NCI-H446 treated with DMSO at 0.1 percent for 48 hours (cell line): ENCODE measurements around the gene PTTG2.

Experiments used
- DNase-seq: peaks from one replicate; lab custom pipeline; 2025; lab: John Stamatoyannopoulos, UW

PTTG2 gene

DNA sequence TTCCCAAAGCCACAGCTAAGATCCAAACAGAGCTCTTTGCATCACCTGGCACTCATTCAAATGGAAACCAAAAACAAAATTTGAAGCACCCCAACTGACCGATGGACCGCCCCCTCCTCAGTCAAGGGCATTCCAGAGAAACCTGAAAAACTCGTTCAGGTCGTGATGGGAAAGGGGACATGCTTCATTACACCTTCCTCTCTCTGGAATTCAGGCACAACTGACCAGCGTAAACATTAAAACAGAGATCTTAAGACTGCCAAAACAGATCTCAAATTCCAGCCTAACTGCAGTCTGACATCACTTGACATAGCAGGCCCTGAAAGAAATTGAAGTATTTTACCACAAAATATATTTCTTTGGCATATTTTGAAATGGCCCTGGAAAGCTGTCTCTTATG, 28.5 kb downstream of the PTTG2 start:
- no peak for DNase-seq

DNA sequence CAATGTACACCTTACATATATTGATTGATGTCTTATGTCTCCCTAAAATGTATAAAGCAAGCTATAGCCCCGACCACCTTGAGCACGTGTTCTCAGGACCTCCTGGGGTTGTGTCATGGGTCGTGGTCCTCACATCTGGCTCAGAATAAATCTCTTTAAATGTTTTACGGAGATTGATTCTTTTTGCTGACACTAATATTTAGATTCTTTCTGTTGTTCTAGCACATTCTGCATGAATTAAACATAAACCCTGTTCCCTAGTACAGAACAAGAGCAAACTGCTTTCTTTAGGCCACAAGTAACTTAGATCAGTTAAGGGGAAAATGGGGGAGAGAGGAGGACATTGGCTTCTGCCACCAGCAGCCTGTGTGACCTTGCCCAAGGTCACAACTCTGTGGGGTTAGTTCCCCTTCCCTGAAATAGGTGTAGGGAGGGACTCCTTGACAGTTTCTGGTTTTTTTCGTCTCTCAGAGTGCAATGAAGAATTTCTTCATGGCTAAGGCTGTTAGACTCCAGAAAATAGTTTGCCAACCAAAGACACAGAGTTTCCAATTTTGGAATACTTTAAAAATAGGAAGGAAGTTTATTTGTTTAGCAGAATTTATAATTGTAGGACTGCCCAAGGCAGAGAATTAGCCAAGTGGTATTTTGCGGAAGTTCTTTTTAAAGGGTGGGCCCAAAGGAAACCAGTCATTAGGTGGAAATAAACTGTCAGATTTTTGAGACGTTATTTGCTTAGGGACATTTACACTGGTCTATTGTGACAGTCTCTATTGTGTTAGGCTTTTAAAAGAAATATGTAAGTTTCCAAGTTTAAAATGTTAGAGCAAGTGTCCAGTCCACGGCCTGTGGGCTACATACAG, 29.4 kb downstream of the PTTG2 start:
- no peak for DNase-seq

DNA sequence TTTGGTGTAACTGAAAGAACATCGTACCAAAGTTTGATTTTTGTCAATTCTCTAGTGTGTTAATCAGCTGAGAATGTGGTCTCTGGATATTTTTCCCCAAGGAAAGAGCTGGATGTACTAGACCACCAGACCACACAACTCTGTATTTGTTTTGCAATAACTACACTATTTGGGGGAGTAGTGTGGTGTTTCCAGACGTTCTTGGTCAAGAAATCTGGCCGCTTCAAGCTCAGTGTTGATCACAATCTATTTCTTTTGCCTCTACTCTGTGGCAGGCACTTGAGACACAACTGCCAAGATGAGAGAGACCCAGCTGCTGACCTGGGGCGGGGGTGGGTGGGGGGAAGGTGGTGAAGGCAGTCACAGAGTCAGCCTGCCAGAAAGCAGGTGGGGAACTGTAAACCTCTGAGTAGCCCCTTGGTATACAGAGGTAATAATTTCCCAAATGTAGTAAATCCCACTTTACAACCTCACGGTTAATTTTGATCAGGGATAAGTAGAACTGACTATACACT, 30.6 kb downstream of the PTTG2 start:
- DNase-seq = no peak

DNA sequence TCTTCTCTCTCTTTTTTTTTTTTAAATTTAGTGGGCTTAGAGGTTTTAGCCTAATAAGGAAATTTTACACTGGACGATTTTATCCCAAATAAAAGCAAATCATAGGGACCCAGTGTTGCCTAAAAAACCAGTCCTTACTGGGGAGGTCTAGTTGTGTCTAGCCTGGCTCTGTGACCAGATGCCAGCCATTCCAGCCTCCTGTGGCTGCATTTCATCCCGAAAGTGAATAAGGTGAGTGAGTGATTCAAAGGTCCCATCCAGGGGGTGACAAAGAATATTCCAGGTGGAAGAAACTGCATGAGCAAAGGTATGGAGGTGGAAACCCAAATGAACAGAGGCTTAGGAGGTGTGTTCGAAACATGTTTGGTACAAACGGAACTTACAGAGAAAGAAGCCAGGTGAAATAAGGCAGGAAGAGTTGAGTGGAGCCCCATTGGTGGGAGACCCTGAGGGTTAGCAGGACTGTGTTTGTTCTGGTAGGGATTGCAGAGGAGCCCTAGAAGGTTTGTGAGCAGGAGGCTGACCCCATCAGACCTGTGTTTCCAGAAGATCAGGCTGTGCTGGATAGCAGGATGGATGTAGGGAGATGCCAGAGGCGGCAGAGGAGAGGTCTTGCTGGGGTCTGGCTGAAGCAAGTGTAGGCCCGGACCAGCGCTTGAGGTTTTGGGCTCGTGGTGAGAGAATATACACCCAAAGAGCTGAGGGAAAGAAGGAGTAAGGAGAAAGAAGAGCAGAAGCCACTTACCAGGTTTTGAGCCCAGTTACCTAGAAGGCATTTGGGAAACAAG, 31.6 kb downstream of the PTTG2 start:
- DNase-seq = no peak

DNA sequence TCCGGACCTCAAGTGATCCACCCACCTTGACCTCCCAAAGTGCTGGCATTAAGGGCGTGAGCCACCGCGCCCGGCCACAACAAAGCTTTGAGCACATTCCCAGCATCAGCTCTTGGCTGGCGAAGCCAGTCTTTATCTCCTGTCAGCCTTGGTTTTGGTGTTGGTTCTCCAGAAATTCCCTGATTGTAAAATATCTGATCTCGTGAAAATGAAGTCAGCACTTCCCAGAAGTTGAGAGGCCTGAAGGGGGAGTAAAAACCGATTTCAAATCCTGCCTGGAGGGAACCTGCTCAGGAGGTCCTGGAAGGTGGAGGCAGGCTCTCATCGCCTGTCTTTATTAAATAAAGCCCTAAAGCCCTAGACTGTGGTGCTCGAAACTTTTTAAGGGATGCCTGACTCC, 33.6 kb downstream of the PTTG2 start:
- DNase-seq = no peak

DNA sequence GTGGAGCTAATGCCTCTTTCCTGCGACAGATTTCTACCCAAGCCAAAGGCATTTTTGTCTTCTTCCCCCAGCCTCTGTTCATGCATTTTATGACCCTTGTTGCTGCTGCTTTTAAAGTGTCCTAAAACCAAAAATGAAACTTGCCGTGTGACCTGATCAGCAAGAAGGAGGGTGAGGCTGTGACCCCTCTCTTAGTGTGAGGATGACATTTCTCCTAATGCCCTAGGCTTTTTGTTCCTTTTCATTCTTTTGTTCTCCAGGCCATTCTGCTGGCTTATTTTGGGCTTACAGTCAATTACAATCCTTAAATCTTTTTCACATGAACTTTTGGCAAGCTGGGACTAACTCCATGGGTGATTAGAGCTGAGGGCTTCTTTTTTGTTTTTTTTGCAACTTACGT, 34.4 kb downstream of the PTTG2 start:
- no peak for DNase-seq

DNA sequence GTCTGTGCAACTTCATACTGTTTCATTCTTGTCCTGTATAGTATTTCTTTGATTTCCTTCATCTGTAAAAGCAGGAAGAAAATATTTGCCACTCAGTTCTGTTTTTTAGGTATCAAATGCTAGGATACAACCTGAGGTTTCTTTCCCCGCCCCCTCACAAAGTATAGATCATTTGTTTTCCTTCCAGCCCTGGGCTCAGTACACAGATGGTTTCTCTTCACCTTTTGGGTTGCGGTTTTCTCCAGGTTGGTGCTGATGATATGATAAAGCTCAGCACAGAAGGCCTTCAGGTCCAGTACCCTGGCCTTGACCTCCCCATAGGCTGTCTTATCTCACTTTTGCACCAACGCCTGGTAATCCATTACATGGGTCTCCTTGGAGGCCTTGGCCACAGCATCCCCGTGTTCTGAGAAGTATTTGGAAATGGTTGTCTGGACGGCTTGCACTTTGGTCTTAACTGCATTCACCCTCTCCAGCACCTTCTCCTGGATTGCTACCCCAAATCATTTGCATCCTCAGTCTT, 35.2 kb downstream of the PTTG2 start:
- DNase-seq = no peak

DNA sequence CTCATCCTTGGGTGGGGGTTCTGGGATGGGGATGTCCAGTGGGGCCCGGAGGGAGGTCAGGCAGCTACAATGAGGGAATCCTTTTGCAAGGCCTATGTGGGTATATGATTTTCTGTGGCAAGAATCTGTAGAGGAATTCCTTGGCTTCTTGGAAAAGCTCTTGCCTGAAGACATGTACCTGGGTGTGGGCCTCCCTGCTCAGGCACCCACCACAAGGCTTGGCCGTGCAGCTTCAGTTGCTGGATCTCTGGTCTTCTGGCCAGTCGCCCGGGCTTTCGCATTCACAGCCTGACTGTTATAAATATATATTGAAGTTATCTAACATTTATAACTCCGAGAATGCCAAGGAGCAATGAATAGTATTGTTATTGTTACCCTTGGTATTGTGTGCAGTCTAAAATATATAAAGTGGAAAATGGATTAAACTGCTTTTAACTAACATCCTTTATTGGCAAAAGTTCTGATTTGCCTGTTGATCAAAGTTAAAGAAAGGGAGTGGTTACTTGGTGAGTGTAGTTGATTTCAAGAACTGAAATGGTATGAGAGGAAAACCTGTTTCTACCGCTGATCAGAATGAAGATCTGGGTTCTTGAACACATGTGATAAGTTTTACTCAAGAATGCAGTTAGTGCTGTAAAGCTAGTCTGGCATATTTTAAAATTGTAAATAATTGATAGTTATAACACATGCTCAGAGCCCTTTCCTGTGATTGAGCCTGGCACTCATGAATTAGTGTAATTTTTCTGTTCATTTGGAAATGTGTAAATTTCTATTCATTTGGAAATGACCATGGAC, 36.0 kb downstream of the PTTG2 start:
- no peak for DNase-seq

DNA sequence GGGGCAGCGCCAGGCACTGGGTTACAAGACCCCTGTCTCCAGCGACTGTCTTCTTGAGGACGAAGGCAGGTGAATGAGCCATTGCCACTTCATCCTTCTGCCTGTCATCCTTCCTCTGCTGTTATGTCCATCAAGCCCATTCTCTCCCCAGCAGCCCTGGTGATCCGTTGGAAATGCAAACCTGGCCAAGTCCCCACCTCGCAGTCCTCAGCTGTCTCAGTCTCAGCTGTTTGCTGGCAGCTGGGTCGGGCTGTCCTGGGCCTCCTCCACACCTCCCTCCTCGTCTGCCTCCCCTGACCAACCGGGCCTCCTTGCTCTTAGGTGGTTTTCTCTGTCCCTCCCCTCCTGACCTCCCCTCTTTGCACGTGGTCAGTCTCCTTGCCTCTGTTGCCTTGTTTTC, 38.0 kb downstream of the PTTG2 start:
- no peak for DNase-seq

DNA sequence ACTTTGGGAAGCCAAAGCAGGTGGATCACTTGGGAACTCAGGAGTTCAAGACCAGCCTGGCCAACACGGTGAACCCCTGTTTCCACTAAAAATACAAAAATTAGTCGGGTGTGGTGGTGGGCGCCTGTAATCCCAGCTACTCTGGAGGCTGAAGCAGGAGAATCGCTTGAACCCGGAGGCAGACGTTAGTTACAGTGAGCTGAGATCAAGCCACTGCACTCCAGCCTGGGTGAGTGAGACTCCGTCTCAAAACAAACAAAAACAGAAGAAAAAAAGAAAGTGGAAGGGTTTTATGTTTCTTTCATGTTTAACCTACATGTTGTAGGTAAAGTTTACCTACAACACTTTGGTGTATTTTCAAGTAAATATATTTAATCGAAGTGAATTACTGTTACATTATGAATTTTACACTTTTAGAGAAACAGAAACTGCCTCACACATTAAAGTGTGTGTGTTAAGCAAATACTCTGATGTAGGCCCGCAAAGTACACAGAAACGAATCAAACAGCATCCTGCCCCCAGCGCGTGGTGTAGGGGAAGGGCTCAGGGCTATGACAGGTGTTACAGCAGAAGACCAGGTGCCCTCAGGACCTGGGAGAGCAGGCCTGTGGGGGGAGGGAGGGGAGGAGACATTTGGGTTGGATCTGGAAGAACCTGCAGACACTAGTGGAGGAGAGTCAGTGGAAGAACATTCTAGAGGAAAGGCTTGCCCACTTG, 39.0 kb downstream of the PTTG2 start:
- DNase-seq = no peak

DNA sequence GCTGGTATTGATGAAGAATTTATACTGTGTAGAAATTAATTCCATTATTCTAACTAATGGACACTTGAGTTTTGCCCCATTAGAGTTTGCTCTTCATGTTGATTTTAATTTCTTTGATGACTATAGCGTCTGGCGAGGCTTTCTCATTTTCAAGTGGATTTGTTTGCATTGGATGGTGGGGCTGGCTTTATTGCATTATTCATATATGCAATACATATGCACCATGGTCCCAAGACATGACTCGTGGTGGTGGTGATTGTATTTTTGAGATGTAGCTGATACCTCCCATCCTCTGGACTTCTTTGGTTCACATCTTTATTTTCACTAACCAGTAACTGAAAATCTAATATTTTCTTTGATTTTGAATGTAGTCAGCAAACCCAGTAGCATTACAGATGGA, 39.8 kb downstream of the PTTG2 start:
- no peak for DNase-seq

DNA sequence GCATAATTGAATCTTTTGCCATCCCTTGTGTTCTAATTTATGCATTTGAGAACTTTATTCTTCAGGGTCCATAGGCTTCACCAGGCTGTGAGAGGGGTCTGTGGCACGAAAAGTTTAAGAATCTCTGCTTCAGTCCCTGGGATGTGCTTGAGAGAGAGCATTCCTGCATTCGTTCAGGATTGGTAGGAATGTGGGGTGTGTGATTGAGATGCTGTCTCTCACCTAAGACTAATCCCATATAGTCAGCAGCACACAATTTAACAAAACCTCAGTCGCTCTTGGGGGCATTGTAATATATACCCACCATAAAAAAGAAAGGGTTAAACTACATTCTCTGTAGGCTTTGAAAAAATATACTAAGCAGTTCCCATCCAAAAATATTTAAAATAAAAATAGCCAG, 41.7 kb downstream of the PTTG2 start:
- DNase-seq = no peak

DNA sequence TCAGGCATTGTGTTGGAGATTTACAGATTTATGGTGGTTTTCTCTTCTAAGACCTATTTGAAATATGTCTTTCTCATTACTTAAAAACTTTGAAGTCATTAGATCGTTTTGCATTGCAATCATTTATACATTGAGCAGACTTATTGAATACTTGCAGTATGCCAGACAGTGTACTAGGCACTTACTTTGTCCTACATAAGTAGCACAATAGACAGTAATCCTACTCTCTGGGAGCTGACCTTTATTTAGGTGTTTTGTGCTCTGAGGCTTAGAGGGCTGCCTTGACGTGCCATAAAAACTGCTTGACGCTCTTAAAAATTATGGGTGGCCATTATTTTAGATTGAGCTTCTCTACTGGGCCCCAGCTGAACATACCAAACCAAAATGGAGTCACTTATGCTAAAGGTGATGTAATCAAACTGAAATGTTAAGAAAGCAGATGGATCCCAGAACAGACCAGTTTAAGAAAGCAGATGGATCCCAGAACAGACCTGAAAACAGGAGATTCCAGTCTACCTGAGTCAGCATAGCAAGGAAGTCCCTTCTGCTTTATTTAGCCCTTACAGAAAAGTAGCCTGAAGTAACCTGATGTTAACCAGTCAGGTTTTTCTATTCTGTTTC, 42.4 kb downstream of the PTTG2 start:
- no peak for DNase-seq

DNA sequence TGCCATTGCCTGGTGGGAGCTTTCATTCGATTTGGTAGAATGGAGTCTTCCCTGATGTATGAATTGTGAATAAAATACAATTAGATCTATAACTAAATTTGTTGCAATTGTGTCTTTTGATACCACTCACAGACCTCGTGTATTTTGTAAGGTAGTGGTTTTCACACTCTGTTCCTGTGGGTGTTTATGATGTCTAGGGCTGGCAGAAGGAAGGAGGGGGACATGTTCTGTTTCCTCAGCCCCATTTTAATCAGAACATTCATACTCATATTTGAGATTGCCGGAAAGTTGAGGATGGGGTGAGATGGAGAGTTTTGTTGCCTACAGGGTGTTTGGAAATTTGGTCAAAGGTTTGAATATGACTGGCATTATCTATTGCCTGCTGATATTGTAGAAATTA, 42.9 kb downstream of the PTTG2 start:
- no peak for DNase-seq

DNA sequence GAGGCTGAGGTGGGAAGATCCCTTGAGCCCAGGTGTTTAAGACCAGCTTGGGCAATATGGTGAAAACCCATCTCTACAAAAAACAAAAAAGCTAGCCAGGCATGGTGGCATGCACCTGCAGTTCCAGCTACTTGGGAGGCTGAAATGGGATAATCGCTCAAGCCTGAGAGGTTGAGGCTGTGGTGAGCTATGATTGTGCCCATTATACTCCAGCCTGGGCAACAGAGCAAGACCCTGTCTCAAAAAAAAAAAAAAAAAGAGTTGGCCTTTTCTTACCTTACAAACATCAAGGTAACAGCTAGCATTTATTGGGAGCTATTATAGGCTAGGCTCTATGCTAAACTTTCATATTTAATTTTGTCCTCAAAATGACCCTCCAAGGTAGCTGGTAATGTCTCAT, 43.4 kb downstream of the PTTG2 start:
- no peak for DNase-seq

DNA sequence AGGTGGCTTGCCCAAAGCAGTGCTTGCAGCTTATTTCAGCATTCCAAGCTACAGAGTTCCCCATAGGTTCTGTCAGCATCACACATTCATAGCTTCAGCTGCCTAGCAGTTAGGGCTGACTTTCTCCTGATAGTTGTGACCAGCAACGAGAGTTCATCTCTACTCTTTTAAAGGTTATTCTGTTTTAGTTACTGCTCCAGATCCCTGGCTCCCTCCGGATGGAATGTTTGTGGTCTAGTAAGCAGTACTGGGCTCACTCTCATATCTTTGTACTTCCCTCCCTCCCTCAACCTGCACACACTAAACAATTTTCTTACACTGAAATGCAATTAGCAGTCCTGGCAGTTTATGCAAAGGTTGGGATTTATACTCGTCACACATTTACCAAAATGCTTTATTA, 43.9 kb downstream of the PTTG2 start:
- DNase-seq = no peak

DNA sequence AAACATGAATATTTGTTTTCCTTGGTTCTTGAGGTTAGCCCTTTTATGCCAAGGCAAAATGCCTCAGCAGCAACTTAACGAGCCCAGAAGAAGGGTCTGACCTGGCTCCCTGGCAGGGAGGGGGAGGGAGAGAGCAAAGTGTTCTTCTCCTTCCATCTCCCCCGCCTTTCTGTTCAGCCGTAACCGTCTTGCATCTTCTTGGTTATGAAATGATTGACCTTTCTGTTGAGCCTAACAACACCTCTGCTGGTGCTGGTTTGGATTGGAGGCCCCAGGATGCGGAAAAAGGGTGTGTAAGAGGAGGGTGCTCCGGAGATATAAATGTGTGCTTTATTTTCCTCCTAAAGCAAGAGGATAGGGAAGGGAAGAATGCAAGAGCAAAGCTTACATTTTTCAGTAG, 44.7 kb downstream of the PTTG2 start:
- no peak for DNase-seq

DNA sequence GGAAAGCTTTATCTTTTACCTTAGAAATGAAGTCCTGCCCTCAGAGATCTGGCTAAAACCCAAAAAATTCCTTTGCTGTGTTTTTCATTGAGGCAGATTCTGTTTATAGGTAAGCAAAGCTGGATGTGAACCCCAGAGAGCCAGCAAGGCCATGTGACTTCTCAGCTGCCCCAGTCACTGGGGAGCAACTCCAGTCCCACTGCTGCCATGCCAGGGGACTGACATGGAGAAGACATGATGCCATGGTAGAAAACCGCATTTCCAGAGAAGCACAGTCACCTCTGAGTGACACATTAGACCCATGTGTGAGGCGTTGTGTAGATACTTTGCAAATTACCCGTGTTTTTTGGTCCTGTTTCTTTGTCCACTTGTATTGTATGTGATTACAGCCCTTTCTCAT, 45.4 kb downstream of the PTTG2 start:
- DNase-seq = no peak

DNA sequence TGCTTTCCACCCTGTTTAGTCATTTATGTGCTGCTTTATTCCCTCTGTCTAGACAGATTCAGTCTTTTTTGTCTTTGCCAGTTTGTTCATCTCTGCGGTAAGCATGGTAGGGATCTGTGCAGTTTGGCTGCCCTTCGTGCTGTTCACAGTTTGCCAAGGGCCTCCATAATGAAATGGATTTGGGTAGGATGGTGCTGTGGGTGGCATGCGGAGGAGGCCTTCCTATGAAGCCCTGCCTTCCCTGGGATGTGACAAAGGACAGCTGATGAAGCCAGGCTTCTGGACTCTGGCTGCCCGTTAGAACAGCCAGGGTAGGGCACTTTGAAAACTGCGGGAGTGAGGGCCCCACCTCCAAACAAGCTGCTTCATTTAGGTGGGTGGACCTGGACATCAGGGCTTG, 47.4 kb downstream of the PTTG2 start:
- no peak for DNase-seq

DNA sequence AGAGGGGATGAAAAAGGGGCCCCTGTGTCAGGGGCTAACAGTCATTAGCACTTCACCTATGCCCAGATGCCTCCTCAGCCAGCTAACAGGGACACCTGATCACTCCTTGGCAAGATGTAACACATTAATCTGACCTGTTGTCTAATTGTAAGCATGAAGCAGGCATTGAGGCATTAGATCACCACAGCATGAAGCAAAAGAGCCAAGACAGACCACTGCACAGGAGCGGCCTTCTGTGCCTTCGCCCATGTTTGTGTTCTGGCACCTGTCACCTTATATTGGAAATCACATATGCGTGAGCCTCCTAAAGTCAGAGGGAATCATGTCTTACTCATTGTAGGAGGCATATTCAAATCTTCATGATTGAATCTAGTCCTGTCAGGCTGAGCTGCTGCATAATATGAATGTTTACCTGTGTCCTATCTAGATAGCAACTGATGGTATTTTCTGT, 48.4 kb downstream of the PTTG2 start:
- DNase-seq = peak; percentile 29

DNA sequence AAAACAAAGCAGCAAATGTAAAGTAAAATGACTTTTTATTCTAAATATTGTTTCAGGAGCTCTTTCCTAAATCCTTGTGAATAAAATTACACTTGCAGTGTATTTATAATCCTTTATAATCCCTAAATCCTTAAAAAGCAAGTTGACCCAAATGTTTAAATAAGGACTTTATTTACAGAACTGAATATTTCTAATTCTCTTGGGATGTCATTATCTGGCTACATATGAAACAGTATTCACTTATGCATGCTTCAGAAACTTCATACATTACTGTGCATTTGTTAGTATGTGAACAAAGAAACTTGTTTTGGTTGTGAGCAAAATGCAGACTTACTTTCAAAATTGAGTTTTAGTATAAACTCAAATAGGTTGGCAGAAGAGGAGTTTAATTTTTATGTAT, 49.2 kb downstream of the PTTG2 start:
- peak; percentile 14 for DNase-seq
